NCI-H345 treated with DMSO at 0.1 percent for 48 hours (cell line): ENCODE measurements around the gene RNU1-2.
"Not testable (repeated sequence)": the region's sequence is repeated elsewhere in the genome, so short reads cannot be mapped to it uniquely, and the experiment has no call there.

Source experiments
- DNase-seq: peaks from one replicate; lab custom pipeline; 2025; ENCODE audit not compliant: unreplicated experiment; lab: John Stamatoyannopoulos, UW

The RNU1-2 gene

GRCh38 chr1:16888860-16889816, 6.6 kb upstream of the RNU1-2 start:
- no peak for DNase-seq

- not testable (repeated sequence) for DNase-seq
Observed at GRCh38 chr1:16890539-16891021, 5.2 kb upstream of the RNU1-2 start.

GRCh38 chr1:16891057-16891456, 4.7 kb upstream of the RNU1-2 start:
- not testable (repeated sequence) for DNase-seq

- not testable (repeated sequence) for DNase-seq
Observed at GRCh38 chr1:16892978-16893525, 2.7 kb upstream of the RNU1-2 start.

GRCh38 chr1:16893796-16894195, 2.0 kb upstream of the RNU1-2 start:
- not testable (repeated sequence) for DNase-seq

GRCh38 chr1:16894338-16894737, 1.4 kb upstream of the RNU1-2 start:
- not testable (repeated sequence) for DNase-seq

- DNase-seq: not testable (repeated sequence)
Observed at GRCh38 chr1:16895233-16895597, 565 bp upstream of the RNU1-2 start.

DNA sequence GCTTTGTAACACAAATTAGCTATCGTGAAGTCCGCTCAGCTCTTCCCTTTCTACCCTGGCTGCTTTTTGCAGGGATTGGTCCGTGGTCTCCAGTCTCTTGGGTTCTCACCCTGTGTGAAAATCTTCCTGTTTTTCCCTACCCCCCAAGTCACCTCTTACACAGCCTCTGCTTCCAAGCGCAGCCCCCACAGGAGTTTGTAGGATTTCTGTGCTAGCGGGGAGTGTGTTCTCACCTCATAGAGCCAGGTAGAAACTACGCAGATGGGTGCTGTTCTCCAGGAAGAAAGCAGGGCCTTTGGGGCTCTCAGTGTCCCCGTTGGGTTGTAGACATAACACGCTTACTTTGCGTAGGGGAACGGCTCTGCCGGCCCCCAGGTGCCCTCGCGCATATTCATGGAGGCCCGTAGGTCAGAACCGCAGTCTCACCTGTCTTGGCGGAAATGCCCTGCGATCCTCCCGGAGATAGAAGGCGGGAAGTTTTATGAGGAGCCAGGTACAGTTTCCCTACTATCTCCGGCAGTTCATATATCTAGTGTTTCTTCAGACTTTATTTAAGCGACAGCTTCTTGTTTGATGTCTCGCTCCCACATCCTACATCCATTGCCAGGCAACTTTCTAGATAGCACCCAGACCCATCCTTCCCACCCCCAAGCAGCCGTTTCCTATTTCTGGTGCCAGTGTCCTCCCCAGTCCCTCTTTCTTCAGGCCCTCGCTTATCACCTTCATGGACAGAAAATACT, 706 bp downstream of the RNU1-2 start:
- not testable (repeated sequence) for DNase-seq

GRCh38 chr1:16897653-16898052, 1.9 kb downstream of the RNU1-2 start:
- DNase-seq: not testable (repeated sequence)

DNA sequence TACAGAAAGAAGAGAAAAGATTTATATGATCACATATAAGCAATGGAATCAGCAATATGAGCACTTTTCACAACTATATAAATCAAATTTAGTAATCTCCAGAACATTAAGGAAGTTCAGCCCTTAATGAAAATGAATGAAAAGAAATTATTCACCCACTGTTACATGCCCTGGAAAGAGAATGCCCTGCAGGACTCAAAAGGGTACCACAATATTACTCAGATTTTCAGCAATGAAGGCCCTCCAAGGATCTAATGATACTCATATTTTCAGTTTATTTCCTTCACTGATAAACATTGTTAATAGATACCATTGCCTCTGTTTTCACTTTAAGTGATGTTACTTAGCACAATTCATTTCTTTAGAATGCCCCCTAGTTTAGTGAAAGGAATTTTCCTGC, 2.5 kb downstream of the RNU1-2 start:
- DNase-seq: not testable (repeated sequence)

DNA sequence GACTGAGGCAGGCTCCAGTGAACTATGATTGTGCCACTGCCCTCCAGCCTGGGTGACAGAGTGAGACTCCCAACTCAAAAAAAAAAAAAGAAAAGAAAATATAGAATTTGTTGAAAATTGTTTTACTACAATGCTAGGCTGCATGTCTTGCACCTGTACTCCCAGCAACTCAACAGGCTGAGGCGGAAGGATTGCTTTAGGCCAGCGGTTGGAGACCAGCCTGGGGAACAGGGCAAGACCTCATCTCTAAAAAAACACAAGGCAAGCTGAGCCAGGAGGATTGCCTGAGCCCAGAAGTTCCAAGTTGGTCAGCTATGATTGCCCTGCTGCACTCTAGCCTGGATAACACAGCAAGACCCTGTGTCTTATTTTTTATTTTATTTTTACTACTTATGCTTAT, 3.2 kb downstream of the RNU1-2 start:
- not testable (repeated sequence) for DNase-seq

GRCh38 chr1:16900751-16901150, 5.0 kb downstream of the RNU1-2 start:
- no peak for DNase-seq

DNA sequence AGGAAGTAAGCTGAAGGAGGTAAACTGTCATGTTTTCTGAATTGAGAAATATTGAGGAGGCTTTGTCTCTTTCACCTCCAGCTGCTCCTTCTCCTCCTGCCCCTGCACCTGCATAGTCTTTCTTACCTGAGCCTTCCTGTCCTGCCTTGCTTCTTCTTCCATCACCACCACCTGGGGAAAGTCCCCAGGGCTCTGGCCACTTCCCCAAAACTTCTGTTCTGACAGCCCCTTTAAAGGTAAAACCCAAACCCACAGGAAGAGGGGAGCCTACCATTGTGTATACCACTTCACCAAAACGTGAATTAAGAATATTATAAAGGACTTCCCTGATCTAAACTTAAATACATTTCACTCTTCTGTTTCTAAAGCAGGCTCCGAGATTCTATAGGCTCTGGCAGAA, 5.6 kb downstream of the RNU1-2 start:
- DNase-seq: not testable (repeated sequence)

GRCh38 chr1:16903054-16903453, 7.3 kb downstream of the RNU1-2 start:
- DNase-seq: no peak

DNA sequence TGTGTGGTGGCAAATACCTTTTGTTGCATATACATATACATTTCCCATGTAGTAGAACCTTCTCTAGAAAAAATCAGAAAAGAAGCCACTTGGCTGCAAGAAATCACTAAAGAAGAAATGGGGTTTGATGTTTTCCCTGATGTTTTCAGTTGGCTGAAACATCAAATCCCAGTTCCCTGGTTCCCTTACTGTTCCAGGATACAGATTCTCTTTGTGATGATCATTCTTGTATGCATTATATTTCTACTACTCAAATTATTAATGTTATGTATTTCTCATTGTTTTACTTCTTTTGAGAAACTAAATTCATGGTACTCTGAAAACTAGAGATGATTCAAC, 7.6 kb downstream of the RNU1-2 start:
- no peak for DNase-seq

DNA sequence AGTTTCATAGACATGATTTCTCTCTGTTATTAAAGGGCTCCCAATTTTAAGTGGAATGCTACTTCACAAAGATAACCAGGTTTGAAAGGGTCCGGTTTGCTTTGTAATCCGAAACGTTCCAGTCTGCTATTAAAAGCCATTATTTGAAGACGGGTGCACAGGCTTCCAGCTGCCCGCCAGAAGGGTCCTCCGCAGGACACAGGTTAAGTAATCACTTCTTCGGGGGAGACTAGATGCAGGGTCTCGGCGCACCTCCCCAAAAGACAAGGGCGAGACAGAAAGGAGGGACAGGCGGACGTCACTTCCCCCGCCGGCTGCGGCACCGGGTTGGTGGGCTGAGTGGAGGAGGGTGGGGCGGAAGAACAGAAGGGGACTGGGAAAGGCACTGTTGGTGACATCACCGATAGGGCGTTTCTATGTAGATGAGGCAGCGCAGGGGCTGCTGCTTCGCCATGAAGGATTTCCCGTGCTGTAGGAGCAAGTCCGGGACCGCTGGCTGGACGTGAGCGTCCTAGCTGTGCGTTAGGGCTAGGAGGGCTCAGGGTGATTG, 8.9 kb downstream of the RNU1-2 start:
- DNase-seq: peak; percentile 99

GRCh38 chr1:16905110-16905867, 9.5 kb downstream of the RNU1-2 start:
- peak; percentile 96 for DNase-seq

DNA sequence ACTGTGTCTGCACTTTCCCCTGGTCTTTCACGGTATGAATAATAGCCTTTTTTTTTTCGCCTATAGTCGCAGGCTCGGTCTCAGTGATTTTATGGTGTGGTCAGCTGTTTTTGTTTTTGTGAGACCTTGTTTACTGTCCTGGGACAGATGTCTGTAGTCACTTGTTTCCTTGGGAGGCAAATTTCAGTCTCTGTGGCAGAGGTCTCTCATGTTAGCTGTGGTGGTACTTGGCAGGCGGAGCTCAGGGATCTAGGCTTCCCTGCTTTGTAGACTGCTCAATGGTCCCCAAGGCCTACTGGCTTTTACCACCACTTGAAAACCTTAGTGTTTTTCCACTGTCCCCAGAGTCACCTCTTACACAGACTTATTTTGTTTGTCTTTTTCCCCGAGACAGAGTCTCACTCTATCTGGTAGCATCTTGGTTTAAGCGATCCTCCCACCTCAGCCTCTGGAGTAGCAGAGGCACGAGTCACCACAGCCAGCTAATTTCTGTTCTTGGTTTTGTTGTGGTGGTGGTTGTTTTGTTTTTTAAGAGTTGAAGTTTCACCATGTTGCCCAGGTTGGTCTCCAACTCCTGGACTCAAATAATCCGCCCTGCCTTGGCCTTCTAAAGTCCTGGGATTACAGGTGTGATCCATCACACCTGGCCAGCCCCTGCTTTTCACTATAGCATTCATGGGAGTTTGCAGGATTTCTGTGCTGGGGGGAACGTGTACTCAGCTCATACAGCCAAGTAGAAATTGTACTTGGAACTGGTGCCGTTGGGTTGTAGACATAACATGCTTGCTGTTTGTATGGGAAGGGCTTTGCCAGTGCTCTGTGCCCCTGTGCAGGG, 10.3 kb downstream of the RNU1-2 start:
- no peak for DNase-seq

DNA sequence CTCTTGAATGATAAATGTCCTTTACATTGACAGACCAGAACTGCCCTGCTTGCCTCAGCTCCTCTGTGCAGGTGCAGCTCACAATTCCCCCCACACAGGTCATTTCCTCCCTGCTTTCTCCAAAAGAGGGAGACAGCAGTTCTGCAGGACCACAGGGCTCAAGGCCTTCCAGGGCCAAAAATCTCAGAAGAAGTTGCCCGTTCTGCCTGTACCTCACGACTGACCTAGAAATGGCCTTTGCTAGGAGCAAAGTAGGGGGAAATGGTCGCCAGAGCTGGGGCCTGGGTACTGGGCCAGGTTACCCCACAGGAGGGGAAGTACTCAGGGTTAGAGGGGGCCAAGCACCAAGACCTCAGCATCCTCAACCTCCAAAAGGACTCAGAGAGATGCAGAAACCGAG, 11.1 kb downstream of the RNU1-2 start:
- no peak for DNase-seq
